OCI-LY3 (cell line): ENCODE results near the gene KCNJ4.

Experiments used
- CTCF ChIP-seq: fragments of 200-600, 300-600 bp; sonication (generic); IDR thresholded peaks from 2 replicates; pipeline ENCODE4 v1.5.1; 2014; ENCODE audit warnings: antibody characterized with exemption, low read length, low read depth
- EZH2phosphoT487 ChIP-seq: fragments of 200-600 bp; shearing (Covaris generic); IDR thresholded peaks from 2 replicates; pipeline ENCODE4 v1.6.1; 2018; ENCODE audit warnings: antibody characterized with exemption, mixed run types, low read depth

- TF ChIP-seq CTCF, result no peak
- no peak for TF ChIP-seq EZH2phosphoT487
These were observed 19.0 kb downstream of the KCNJ4 start for GRCh38 chr22:38435965-38436364.
